GM18505 (cell line): ENCODE measurements around the gene GAPVD1.
A peak's percentile ranks its signal among the peaks of the same experiment; 100 is the strongest.
"Not testable (repeated sequence)": the region's sequence is repeated elsewhere in the genome, so short reads cannot be mapped to it uniquely, and the experiment has no call there.

ENCODE experiments used
- ATAC-seq: cut with Tn5 transposase; IDR thresholded peaks from one replicate; pipeline ENCODE4 v1.9.1; 2021; ENCODE audit not compliant: unreplicated experiment
- POLR2A ChIP-seq: IDR thresholded peaks from 4 replicates; pipeline ENCODE4 v1.6.1; 2011; ENCODE audit warnings: borderline replicate concordance; ENCODE audit not compliant: insufficient read depth, insufficient read length; ENCODE audit errors: extremely low read depth

The GAPVD1 gene

DNA sequence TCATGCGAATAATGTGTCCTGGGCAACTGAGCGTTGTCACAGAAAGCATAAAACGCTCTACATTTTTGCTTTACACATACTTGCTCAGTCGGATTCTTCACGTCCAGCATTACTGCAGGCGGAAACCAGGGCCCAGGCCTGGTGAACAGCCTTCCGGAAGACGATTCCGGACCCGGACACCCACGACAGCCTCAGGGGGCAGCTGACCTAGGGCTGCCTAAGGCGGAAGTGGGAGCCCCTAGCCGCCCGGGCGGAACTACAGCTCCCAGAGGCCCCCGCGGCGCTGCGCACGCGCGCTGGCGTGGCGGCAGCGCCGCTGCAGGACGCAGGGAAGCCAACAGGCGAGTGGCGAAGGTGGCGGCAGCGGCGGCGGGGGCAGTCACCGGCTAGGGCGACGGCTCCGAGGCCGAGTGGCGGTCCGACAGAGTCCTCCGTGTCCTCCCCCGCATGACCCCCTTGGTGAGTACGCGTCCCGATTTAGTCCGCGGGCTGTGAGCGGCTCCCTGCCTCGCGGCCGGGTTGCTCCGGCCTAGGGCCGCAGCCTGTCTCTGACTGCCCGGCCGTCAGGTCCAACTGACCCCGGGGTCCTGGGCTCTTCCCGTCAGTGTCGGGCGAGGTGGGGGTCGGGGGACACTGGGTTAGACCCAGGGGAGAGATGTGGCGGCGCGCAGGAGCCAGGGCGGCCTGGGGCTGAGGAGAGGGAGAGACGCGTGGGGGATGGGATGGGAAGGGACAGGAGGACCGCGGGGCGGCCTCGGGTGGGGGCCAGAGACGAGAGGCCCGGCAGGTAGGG is at the start of gene GAPVD1:
TSS of gene GAPVD1 (plus strand) at position 326 of the 793 bp plus-strand sequence. CDS start 37,096 bp downstream, outside the sequence.
- peak; percentile 86 for TF ChIP-seq POLR2A
- ATAC-seq = peak; percentile 87

DNA sequence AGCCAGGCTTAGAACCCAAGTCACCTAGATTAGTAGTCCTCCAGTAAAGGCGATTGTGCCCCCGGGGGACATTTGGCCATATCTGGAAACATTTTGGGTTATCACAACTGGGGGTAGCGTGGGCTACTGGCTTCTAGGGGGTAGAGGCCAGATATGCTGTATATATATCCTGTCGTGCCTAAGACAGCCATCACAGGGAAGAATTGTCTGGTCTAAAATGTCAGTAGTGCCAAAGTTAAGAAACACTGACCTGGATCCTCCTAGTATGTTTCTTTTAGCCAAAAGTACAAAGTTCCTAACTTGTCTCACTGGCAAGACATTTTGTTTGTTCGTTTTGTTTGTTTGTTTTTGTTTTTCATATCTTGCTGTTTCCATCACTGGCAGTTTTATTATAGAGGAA is 47.4 kb upstream of the GAPVD1 start:
- no peak for ATAC-seq
- TF ChIP-seq POLR2A = no peak

- no peak for ATAC-seq
- TF ChIP-seq POLR2A = no peak
Observed at GRCh38 chr9:125218621-125219020, 43.0 kb upstream of the GAPVD1 start.

GRCh38 chr9:125224858-125225257 is 36.8 kb upstream of the GAPVD1 start:
- not testable (repeated sequence) for ATAC-seq

GRCh38 chr9:125227761-125228160 is 33.9 kb upstream of the GAPVD1 start:
- no peak for TF ChIP-seq POLR2A
- ATAC-seq = no peak

DNA sequence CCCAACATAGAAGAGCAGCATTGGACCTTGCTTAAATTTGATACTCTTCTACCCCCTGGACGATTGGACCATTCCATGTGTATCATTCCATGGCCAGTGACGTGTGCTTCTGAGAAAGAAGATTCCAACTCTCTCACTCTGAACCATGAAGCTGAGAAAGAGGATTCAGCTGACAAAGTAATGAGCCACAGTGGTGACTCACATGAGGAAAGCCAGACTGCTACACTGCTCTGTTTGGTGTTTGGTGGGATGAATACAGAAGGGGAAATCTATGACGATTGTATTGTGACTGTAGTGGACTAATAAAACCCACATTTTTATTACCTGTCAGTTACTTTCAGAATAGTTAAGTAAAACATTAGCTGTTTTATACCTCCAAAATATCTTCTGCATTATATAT is 27.9 kb upstream of the GAPVD1 start:
- no peak for ATAC-seq

DNA sequence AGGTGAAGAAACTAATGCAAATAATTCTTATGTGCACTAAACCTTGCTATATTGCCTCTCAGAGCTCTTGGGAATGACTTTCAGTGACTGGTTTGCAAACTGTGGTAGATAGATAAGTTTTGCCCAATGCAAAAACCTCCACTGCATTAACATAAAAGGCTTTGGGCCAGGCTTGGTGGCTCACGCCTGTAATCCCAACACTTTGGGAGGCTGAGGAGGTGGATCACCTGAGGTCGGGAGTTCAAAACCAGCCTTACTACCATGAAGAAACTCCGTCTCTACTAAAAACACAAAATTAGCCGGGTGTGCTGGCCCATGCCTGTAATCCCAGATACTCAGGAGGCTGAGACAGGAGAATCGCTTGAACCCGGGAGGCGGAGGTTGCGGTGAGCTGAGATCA is 27.5 kb upstream of the GAPVD1 start:
- ATAC-seq = not testable (repeated sequence)

More for the DNA sequence above, 27.9 kb upstream of the GAPVD1 start:
- TF ChIP-seq POLR2A = no peak

- ATAC-seq = no peak
- TF ChIP-seq POLR2A = no peak
Observed at GRCh38 chr9:125235804-125236519, 25.7 kb upstream of the GAPVD1 start.

DNA sequence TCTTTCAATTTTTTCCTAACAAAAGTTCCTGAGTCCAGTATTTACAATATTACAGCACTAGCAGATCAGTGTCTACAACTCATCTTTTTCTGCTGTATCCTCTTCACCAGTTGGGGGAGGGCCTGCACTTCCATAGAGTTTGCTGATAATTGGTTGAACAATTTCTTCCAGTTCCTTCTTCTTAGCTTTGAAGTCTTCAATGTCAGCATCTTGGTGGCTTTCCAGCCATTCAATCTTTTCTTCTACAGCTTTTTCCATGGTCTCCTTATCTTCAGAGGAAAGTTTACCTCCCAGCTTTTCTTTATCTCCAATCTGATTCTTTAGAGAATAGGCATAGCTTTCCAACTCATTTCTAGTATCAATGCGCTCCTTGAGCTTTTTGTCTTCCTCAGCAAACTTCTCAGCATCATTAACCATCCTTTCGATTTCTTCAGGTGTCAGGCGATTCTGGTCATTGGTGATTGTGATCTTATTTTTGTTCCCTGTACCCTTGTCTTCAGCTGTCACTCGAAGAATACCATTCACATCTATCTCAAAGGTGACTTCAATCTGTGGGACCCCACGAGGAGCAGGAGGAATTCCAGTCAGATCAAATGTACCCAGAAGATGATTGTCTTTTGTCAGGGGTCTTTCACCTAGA is 25.0 kb upstream of the GAPVD1 start:
- not testable (repeated sequence) for ATAC-seq

GRCh38 chr9:125238127-125238914 is 23.3 kb upstream of the GAPVD1 start:
- TF ChIP-seq POLR2A = peak; percentile 18

DNA sequence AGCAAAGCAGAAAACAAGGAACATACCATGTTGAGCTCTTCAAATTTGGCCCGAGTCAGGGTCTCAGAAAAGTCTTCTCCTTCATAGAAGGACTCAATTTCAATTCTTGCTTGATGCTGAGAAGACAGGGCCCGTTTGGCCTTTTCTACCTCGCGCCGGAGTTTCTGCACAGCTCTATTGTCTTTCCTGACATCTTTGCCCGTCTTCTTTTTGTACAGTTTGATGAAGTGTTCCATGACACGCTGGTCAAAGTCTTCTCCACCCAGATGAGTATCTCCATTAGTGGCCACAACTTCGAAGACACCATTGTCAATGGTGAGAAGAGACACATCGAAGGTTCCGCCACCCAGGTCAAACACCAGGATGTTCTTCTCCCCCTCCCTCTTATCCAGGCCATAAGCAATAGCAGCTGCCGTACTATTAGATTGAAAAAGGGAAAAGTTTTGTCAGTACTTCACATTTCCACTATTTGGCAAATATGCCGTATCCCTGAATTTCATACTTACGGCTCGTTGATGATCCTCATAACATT is 22.6 kb upstream of the GAPVD1 start:
- no peak for TF ChIP-seq POLR2A

More at GRCh38 chr9:125238127-125238914, 23.3 kb upstream of the GAPVD1 start:
- ATAC-seq = no peak

GRCh38 chr9:125239631-125240597 is 21.7 kb upstream of the GAPVD1 start:
- no peak for ATAC-seq
- TF ChIP-seq POLR2A = no peak

More for the DNA sequence above, 22.6 kb upstream of the GAPVD1 start:
- no peak for ATAC-seq
